Gastroesophageal sphincter (tissue), 4 donors: Measurements from ENCODE around the gene PCDHA11. TPM values are rescaled to one million over a fixed set of nuclear protein-coding genes. Genes with fewer than 3 reads are reported as not detected.
"Not testable (repeated sequence)": the region's sequence is repeated elsewhere in the genome, so short reads cannot be mapped to it uniquely, and the experiment has no call there.

Source experiments
- ATAC-seq: fragments of 150-250 bp; one replicate; pipeline ENCODE4 v1.9.1; 2016; ENCODE audit warnings: mild to moderate bottlenecking, moderate library complexity
- H3K27ac ChIP-seq, 4 donors: fragments of 200-600 bp; sonication (generic) in 3 of 4; 1 replicate in 3 of 4; 2 replicates in 1 of 4; pipeline ENCODE4 v1.5.1; 2016 to 2019
- H3K27me3 ChIP-seq: fragments of 200-600 bp; sonication (generic); one replicate; pipeline ENCODE4 v1.5.1; 2019
- H3K36me3 ChIP-seq, 2 donors: fragments of 200-600 bp; sonication (generic); one replicate each; pipeline ENCODE4 v1.5.1; 2019; ENCODE audit warnings: control low read depth in 1 of 2
- H3K4me1 ChIP-seq, 3 donors: fragments of 200-600 bp; sonication (generic); 1 replicate in 2 of 3; 2 replicates in 1 of 3; pipeline ENCODE4 v1.5.1; 2016 to 2019; ENCODE audit warnings: control low read depth in 2 of 3
- H3K4me3 ChIP-seq, 2 donors: fragments of 200-600 bp; sonication (generic); one replicate each; pipeline ENCODE4 v1.5.1; 2019; ENCODE audit warnings: mild to moderate bottlenecking in 1 of 2, moderate library complexity in 1 of 2
- H3K9me3 ChIP-seq, 3 donors: fragments of 200-600 bp; sonication (generic); one replicate each; pipeline ENCODE4 v1.5.1; 2017 to 2019; ENCODE audit warnings: control low read depth in 2 of 3
- EP300 ChIP-seq: sonication (generic); formaldehyde crosslinking; IDR thresholded peaks from one replicate; pipeline ENCODE4 v1.6.1; 2017; ENCODE audit warnings: antibody characterized with exemption, mild to moderate bottlenecking
- POLR2A ChIP-seq, 2 donors: fragments of 450-650 bp; IDR thresholded peaks; one replicate each; pipeline ENCODE4 v1.6.1; 2017; ENCODE audit warnings: antibody characterized with exemption in 2 of 2, mild to moderate bottlenecking in 2 of 2, moderate library complexity in 1 of 2
- POLR2AphosphoS5 ChIP-seq: sonication (generic); formaldehyde crosslinking; IDR thresholded peaks from one replicate; pipeline ENCODE4 v1.6.1; 2017; ENCODE audit warnings: antibody characterized with exemption
- WGBS, 2 donors: methylation state at CpG; one replicate each; pipeline ENCODE4 v1.1.5; 2018; ENCODE audit warnings: low coverage in 1 of 2; 5-methylcytosine and 5-hydroxymethylcytosine counted together
- total RNA-seq, 4 donors: library from RNA; depleted of rRNA; stranded (reverse); fragments of >200 nt; gene quantifications; one replicate each; pipeline ENCODE4 v1.1.0, GENCODE V29; 2016
- TF ChIP-seq, protein P1 (sequence below), 4 experiments: fragments of 200-600 bp in 2 of 4; fragments of 450-650 bp in 2 of 4; sonication (generic) in 1 of 4; IDR thresholded peaks; one replicate each; pipeline ENCODE4 v1.5.1; 2017 to 2019; ENCODE audit warnings: antibody characterized with exemption in 4 of 4, mild to moderate bottlenecking in 2 of 4, moderate library complexity in 2 of 4

The PCDHA11 gene
- total RNA-seq, 4 donors from 2014 or later: 0.13 to 1.9 (median 0.89) TPM

DNA sequence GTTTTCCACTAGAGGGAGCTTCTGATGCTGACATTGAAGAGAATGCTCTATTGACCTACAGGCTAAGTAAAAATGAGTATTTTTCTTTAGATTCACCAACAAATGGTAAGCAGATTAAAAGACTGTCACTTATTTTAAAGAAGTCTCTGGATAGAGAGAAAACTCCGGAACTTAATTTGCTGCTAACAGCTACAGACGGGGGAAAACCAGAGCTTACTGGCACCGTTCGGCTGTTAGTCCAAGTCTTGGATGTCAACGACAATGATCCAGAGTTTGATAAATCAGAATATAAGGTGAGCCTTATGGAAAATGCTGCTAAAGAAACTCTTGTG is 764 bp downstream of the PCDHA11 start:
- TF ChIP-seq, protein P1, sequence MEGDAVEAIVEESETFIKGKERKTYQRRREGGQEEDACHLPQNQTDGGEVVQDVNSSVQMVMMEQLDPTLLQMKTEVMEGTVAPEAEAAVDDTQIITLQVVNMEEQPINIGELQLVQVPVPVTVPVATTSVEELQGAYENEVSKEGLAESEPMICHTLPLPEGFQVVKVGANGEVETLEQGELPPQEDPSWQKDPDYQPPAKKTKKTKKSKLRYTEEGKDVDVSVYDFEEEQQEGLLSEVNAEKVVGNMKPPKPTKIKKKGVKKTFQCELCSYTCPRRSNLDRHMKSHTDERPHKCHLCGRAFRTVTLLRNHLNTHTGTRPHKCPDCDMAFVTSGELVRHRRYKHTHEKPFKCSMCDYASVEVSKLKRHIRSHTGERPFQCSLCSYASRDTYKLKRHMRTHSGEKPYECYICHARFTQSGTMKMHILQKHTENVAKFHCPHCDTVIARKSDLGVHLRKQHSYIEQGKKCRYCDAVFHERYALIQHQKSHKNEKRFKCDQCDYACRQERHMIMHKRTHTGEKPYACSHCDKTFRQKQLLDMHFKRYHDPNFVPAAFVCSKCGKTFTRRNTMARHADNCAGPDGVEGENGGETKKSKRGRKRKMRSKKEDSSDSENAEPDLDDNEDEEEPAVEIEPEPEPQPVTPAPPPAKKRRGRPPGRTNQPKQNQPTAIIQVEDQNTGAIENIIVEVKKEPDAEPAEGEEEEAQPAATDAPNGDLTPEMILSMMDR (IDR thresholded peaks at IDR 0.05): peak in 1 of 4 experiments; percentile 43
- TF ChIP-seq POLR2AphosphoS5 (no peak), POLR2A (IDR thresholded peaks at IDR 0.05) (no peak)
- no peak overlapping the region for H3K27ac ChIP-seq
- H3K27me3 ChIP-seq: peaks cover 63% of the 10 kb centered on the region
- no peak for ATAC-seq
- 56% methylated on average over 5 of the region's 5 CpGs; no CpG with 5 or more reads in 1 of the 2 donors for WGBS, 2 donors
- no peaks in the 10 kb centered on the region for H3K4me1 ChIP-seq
- peaks cover 0 to 48% (median 0%) of the 10 kb centered on the region in 3 donors for H3K9me3 ChIP-seq
- H3K36me3 ChIP-seq: no peaks in the 10 kb centered on the region
- H3K4me3 ChIP-seq: no peak overlapping the region

GRCh38 chr5:140870221-140871201 is 1.8 kb downstream of the PCDHA11 start:
- no peak overlapping the region for H3K4me3 ChIP-seq
- no peak for TF ChIP-seq EP300
- 10 to 33% methylated on average over 1 to 2 of the region's 114 CpGs for WGBS, 2 donors
- no peaks in the 10 kb centered on the region for H3K4me1 ChIP-seq
- peaks cover 0 to 50% (median 0%) of the 10 kb centered on the region in 3 donors for H3K9me3 ChIP-seq
- H3K36me3 ChIP-seq: no peaks in the 10 kb centered on the region
- H3K27me3 ChIP-seq: peaks cover 73% of the 10 kb centered on the region
- no peak for ATAC-seq
- H3K27ac ChIP-seq: no peak overlapping the region

DNA sequence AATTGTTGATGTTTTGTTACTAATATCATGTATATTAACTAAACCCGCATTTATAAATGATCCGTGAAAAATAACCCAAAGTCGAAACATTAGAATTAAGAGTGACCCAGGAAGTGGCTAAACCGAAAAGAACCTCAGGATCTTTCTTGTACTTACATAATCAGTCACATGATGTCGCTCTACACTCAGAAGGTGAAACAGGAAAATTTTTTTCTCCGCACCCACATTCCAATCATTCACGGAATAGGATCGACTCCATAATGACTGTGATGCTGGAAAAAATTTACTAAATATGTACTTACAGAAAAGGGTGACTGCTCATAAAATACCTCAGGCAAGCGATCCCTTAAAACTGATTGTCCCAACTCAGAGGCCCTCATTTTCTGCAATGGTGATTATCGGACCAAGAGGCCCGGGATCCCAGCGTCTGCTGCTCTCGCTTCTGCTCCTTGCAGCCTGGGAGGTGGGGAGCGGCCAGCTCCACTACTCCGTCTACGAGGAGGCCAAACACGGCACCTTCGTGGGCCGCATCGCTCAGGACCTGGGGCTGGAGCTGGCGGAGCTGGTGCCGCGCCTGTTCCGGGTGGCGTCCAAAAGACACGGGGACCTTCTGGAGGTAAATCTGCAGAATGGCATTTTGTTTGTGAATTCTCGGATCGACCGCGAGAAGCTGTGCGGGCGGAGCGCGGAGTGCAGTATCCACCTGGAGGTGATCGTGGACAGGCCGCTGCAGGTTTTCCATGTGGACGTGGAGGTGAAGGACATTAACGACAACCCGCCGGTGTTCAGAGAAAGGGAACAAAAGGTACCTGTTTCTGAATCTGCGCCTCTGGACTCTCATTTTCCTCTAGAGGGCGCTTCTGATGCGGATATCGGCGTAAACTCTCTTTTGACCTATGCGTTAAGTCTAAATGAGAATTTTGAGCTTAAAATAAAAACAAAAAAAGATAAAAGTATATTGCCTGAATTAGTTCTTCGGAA is 6.6 kb downstream of the PCDHA11 start, which contains the start of gene PCDHA12:
TSS of gene PCDHA12 (plus strand) at position 224 of the 981 bp plus-strand sequence. CDS start at position 389, 165 bp downstream.
- Histone ChIP-seq H3K27me3 (peaks cover 82% of the 10 kb centered on the region), H3K4me3 (peak within 1 kb of the TSS; percentile 6 to 25), H3K36me3 (no peaks in the 10 kb centered on the region), H3K4me1 (no peaks in the 10 kb centered on the region), H3K9me3 (peaks cover 0 to 53% (median 0%) of the 10 kb centered on the region in 3 donors), H3K27ac (no peak within 1 kb of the TSS)
- TF ChIP-seq POLR2AphosphoS5 (no peak), EP300 (no peak)
- TF ChIP-seq, protein P1 (IDR thresholded peaks at IDR 0.05): peak in 1 of 4 experiments; percentile 37
- ATAC-seq: no peak
- 13 to 28% methylated on average over 13 to 24 of the region's 47 CpGs for WGBS, 2 donors

DNA sequence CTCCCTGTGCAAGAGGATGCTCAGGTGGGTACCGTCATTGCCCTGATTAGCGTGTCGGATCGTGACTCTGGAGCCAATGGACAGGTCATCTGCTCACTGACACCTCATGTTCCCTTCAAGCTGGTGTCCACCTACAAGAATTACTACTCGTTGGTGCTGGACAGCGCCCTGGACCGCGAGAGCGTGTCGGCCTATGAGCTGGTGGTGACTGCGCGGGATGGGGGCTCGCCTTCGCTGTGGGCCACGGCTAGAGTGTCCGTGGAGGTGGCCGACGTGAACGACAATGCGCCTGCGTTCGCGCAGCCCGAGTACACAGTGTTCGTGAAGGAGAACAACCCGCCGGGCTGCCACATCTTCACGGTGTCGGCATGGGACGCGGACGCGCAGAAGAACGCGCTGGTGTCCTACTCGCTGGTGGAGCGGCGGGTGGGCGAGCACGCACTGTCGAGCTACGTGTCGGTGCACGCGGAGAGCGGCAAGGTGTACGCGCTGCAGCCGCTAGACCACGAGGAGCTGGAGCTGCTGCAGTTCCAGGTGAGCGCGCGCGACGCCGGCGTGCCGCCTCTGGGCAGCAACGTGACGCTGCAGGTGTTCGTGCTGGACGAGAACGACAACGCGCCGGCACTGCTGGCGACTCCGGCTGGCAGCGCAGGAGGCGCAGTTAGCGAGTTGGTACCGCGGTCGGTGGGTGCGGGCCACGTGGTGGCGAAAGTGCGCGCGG is 7.9 kb downstream of the PCDHA11 start:
- not testable (repeated sequence) for ATAC-seq, H3K36me3 ChIP-seq, H3K4me3 ChIP-seq, H3K27ac ChIP-seq, H3K4me1 ChIP-seq
- Histone ChIP-seq H3K27me3 (peaks cover 70% of the 10 kb centered on the region), H3K9me3 (peaks cover 0 to 43% (median 0%) of the 10 kb centered on the region in 3 donors)
- 22 to 45% methylated on average over 4 to 13 of the region's 80 CpGs for WGBS, 2 donors

- H3K4me1 ChIP-seq: no peaks in the 10 kb centered on the region
- no CpG with 5 or more reads among the region's 37 CpGs for WGBS, 2 donors
- no peaks in the 10 kb centered on the region for H3K36me3 ChIP-seq
- peaks cover 69% of the 10 kb centered on the region for H3K27me3 ChIP-seq
- H3K27ac ChIP-seq: no peak overlapping the region
- no peak for ATAC-seq
- TF ChIP-seq POLR2A (IDR thresholded peaks at IDR 0.05) (no peak), POLR2AphosphoS5 (no peak), EP300 (no peak)
- TF ChIP-seq, protein P1 (IDR thresholded peaks at IDR 0.05): no peak
- no peak overlapping the region for H3K4me3 ChIP-seq
- H3K9me3 ChIP-seq: peaks cover 0 to 42% (median 0%) of the 10 kb centered on the region in 3 donors
These were observed 8.5 kb downstream of the PCDHA11 start for GRCh38 chr5:140877262-140877581.
